Activated CD4-positive, alpha-beta T cell treated with anti-CD3 and anti-CD28 coated beads, Interleukin-2, amount 50 U/mL, for 1 hour (primary cell): ENCODE results near the gene ANXA4.
"Not testable (repeated sequence)": the region's sequence is repeated elsewhere in the genome, so short reads cannot be mapped to it uniquely, and the experiment has no call there.

ENCODE experiments used
- DNase-seq: peaks from one replicate; pipeline ENCODE4 v3.0.0-alpha.2; 2020

ANXA4 gene

DNA sequence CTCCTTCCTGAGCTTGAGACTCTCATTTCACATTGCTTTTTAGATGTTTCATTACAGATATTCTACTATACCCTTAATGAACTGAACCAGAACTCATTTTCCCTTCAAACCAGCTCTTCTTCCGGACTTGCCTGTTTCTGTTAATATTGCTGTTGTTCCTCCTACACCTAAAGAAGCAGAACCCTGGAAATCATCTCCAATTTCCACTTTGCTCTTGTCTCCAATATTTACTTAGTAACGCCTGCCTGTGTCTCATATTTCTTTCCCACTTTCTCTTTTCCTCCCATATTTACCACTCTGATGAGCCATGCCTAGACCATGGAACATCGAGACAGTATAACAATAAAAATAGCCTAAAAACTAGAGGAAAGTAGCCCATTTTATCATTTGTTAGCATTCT lies 69.7 kb downstream of the ANXA4 start:
- DNase-seq, result no peak

- DNase-seq, result no peak
Measured at GRCh38 chr2:69815717-69816116, 73.8 kb downstream of the ANXA4 start.

DNA sequence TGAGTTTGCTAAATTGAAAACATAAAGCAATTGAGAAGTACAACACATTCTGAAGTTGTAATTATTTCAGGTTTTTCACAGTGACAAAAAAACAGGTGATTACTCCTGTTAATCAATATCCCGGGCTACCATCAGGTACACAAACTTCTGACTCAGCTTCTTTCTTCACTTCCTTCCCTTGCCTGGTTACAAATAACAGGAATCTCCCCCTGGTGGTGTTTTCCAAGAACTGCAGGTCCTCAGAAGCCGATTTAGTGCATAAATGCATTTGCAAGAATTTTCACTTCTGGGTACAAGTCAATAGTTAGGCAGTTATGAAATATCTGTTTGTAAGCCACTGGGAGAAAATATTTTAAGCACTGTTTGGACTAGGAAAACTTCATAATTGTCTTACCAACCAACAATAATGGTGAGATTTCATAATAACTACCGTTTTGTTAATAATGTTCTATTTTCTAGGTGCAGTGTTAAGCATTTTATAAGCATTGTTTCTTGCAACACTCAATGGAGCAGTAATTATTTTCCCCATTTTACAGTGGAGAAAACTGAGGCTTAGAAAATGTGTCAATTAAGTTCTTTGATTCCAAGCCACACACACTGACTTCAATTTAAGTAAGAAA lies 75.1 kb downstream of the ANXA4 start:
- peak; percentile 62 for DNase-seq

DNA sequence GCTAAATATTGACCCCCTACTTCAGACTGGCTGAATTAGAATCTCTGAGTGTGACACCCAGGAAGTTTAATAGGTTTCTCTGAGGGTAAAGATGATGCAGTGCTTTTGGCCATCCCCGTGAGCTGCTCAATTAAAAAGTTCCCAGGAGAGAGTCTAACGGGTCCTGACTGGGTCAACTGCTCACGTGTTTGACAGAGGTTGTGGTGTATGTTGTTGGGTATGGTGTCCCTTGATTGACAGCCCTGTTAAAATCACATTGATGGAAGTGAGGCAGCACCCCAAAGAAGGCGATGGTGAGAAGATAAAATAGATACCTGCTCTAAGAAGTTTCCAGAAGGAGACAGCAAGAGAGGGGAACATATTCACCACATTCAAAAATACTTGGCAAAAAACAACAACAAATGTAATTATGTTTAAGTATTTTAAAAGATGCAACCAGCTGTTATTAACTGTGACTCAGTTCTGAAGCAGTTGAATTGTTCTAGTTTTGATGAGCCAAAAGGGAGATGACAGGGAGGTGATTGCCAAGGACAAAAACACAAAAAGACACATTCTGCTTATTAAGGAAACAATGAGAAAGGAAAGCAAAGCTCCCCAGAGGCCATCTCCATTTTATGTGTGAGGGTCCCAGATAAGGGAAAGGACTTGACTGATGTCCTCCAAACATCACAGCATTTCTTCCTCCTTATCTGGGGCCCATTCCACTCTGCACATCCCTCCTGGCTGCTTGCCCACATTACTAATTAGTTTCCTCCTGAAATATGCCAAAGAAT lies 76.0 kb downstream of the ANXA4 start:
- DNase-seq, result no peak

- no peak for DNase-seq
Measured at GRCh38 chr2:69827796-69828540, 86.0 kb downstream of the ANXA4 start.

- no peak for DNase-seq
Measured at GRCh38 chr2:69828938-69829255, 87.0 kb downstream of the ANXA4 start.

- peak; percentile 99 for DNase-seq
Measured at GRCh38 chr2:69829256-69830044, 87.5 kb downstream of the ANXA4 start, which contains the start of gene GMCL1. TSS of gene GMCL1 (plus strand) at chr2:69829660. CDS start at chr2:69829893, 233 bp downstream.

DNA sequence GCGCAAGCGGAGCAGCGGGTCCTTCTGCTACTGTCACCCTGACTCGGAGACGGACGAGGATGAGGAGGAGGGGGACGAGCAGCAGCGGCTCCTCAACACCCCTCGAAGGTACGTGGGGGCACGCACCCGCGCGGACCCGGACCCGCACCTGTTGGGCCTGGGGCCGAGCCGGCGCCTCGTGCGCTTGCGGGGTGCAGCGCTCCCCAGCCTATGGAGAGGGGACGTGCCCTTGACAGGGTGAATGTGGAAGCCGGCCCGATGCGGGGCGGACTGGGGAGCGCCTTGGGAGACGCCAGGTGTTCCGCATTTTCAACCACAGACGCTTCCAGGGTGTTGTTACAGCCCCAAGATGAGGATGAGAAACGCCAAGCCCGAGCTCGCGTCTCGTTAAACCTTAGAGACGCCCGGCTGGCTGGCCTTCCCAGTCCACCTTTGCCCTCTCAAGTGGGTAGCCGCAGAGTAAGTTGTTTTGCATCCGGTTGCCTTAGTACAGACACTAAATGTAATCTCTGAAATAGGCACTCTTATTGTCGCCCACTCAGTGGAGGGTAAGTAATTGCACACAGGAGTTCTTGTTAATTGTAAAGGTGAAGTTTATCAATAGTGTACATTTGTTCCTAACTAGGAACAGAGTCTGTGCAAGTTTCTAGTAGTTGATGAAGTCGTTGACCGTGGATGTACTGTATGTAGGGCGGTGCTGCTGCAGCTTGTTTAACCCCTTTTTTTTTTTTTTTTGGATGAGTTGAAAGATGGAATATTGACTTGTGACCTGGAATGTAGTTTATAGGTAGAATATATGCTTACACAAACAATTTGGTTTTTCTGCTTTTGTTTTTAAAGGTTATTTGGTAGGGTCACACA lies 88.3 kb downstream of the ANXA4 start:
- peak; percentile 27 for DNase-seq

DNA sequence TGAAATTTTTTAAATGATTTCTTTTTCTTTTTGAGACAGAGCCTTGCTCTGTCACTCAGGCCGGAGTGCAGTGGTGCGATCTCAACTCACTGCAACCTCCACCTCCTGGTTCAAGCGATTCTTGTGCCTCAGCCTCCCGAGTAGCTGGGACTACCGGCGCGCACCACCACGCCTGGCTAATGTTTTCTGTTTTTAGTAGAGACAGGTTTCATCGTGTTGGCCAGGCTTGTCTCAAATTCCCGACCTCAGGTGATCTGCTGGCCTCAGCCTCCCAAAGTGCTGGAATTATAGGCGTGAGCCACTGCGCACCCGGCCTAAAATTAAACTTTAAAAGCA lies 88.9 kb downstream of the ANXA4 start:
- not testable (repeated sequence) for DNase-seq

DNA sequence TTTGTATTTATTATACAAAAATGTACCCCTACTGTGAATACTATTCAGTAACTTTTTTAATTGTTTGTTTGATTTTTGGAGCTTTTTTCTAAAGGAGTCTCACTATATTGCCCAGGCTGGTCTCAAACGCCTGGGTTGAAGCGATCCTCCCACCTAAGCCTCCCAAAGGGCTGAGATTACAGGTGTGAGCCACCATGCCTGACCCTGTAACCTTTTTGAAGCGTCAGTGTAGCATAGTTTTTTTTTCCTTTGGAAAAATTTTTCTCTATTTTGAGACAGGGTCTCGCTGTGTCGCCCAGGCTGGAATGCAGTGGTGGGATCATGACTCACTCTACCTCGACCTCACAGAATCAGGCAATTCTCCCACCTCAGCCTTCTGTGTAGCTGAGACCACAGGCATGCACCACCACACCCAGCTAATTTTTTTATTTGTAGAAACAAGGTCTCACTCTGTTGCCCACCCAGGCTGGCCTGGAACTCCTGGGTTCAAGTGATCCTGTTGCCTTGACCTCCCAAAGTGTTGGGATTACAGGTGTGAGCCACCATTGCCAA lies 89.5 kb downstream of the ANXA4 start:
- no peak for DNase-seq

DNA sequence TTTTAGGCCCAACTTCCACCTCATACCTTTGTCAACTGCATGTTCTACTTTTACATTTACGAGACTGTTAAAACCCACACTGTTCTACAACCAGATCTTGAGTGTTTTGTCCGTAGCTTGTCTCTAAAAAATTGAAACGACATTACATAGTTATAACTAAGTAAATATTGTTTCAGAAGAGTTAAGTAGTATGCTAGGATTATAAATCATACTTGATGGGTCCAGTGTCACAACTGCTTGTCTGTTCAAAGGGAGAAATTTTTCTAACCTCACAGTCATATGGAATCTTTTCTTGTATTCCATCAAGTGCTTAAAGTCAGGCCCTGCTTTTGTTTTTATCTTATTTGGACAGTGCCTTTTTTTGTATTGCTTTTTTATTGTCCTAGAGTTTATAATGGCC lies 91.8 kb downstream of the ANXA4 start:
- DNase-seq, result no peak

DNA sequence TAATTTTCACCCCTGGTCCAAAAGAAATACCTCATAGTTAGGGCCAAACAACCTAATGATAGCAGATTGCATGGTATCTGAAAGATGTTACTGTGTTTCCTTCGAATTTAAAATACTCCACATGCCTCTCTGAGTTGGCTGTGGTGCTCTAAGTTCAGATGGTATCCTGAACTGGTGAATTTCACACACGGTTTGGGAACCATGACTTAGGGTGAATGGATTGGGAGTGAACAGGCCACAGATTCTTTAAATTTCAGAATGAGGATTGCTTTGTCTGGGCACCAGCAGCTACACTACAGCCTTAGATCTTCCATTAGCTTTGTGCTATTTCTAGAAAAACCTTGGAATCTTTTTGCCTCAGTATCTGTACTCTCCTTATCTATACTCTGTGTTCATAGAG lies 93.7 kb downstream of the ANXA4 start:
- no peak for DNase-seq

DNA sequence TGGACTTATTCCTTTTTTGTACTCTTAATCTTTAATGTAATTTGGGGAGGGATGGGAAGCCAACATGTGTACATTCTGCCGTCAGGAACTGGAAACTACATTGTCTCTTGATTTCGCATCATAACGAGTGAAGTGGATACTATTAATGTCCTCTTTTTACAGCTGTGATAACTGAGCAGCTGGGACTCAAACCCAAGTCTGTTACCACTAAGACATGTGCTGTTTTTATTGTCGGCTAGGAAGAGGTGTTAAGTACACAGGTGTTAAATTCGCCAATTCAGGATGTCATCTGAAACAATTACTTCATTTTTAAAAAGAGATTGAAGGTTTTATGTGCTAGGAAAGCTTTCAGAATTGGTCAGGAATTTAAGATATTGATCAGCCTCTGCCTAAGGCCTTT lies 94.4 kb downstream of the ANXA4 start:
- no peak for DNase-seq

DNA sequence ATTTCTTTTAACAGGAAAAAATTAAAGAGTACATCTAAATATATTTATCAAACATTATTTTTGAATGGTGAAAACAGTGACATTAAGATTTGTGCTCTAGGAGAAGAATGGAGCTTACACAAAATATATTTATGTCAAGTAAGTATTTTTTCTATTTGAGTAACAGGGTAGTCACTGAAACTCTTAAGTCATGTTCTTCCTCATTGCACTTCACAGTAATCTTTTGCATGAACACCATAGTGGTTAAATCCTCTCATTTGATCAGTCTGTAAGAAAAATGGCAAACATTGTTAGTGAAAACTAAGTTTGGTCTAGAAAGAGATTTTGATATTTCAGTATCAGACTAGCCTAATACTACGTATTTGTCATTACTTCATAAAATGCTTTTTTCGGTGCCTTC lies 95.6 kb downstream of the ANXA4 start:
- no peak for DNase-seq

DNA sequence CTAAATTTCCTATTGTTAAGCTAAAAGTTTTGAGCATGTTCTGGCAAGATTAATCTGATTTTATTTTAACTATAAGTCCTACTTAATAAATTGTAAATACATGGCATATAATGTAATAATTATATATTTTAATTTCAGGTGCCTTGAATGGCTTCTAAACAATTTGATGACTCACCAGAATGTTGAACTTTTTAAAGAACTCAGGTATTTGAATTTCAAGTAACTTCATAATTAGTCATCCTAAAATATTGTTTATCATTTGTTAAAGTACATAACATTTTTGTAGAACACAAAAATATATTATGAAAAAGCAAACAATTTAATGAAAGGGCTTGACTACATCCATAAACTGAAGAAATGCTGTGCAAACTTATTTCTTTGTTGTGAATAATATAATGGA lies 102.1 kb downstream of the ANXA4 start:
- DNase-seq, result no peak

DNA sequence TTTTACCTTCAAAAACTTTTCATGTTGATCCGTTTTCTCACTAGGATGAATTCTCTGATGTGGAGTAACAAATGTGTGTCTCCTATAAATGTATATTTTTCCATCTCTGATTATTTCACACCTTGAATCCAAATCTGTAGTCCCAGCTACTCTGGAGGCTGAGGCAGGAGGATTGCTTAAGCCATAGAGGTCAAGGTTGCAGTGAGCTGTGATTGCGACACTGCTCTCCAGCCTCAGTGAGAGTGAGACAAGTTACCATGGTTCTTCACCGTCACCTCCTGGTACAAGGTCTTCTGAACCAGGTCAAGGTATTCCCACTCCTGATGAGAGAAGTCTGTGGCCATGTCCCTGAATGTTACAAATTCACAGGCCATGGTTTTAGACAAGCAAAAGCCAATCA lies 102.6 kb downstream of the ANXA4 start:
- DNase-seq, result no peak

- no peak for DNase-seq
Measured at GRCh38 chr2:69846182-69847067, 104.5 kb downstream of the ANXA4 start.

DNA sequence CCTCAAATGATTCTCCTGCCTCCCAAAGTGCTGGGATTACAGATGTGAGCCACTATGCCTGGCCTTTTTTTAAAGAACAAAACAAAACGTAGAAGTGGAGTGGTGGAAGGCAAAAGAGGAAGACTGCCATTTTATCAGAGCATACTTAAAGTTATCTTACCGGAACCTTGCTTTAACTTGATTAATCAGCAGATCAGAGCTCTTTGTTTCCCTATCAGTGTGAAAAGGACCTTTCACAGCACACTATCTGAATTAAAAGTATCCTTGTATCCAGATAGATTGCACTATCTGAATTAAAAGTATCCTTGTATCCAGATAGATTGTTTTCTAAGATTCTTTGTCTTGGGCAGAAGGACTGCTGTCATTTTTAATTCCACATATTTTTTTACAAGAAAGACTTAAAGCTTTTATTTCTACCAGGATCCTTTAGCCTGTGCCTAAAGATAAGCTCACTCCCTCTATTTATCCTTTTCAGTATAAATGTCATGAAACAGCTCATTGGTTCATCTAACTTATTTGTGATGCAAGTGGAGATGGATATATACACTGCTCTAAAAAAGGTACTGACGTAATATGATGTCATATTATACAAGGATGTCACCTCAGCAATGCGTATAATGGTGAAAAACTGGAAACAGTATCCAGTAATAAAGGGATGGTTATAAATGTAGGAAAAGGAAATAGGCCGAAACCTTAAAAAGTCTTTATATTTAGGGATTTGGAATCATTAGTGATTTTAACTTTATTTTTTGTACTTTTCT lies 105.3 kb downstream of the ANXA4 start:
- no peak for DNase-seq

DNA sequence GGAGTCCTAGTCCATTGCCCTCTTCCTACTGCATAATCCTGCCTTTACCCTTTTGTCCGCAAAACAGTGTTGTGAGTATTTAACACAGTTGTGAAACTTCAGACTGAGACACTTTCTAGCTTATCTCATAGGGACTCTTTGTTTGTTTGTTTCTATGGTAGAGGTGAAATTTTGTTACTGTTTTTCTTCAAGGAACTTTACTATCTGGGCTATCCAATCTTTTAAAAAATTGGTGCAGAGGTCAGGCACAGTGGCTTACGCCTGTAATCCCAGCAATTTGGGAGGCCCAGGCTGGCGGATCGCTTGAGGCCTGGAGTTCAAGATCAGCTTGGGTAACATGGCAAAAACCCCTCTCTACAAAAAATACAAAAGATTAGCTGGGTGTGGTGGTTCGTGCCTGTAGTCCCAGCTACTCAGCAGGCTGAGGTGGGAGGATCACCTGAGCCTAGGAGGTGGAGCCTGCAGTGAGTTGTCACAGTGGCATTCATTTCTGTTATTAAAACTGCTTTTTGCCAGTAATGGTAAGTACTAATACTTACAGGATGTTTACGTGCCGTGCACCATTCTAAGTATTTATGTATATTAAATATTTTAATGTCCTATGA lies 106.4 kb downstream of the ANXA4 start:
- DNase-seq, result no peak

- DNase-seq, result no peak
Measured at GRCh38 chr2:69858261-69858660, 116.3 kb downstream of the ANXA4 start.
